HEK293 (cell line): ENCODE results near the gene STAP2.

ENCODE experiments used
- CTCF ChIA-PET: fragments of 350-600 bp; formaldehyde crosslinking; extraction: SDS; loops from one replicate; lab custom pipeline; 2021; ENCODE audit warnings: antibody characterized with exemption; lab: Yijun Ruan, JAX
- POLR2A ChIA-PET: fragments of 300-600 bp; formaldehyde crosslinking; extraction: SDS; loops from one replicate; lab custom pipeline; 2020; ENCODE audit warnings: antibody characterized with exemption, inconsistent platforms; lab: Yijun Ruan, JAX
- H3K27ac ChIP-seq: fragments of 200-500 bp; sonication (Bioruptor generic); 2 replicates; pipeline ENCODE4 v1.5.1; 2014; ENCODE audit warnings: low read depth, low read length, control low read depth, inconsistent platforms; ENCODE audit errors: extremely low read depth
- H3K36me3 ChIP-seq, 2 experiments: fragments of 200-500 bp in 1 of 2; sonication (Bioruptor generic) in 1 of 2; 1 replicate in 1 of 2; 2 replicates in 1 of 2; pipeline ENCODE4 v1.5.1; 2014 to 2017; ENCODE audit warnings: inconsistent platforms in 2 of 2, low read length in 2 of 2; ENCODE audit not compliant: control insufficient read depth in 2 of 2, insufficient read depth in 1 of 2
- H3K4me1 ChIP-seq: fragments of 200-500 bp; sonication (Bioruptor generic); 2 replicates; pipeline ENCODE4 v1.5.1; 2014; ENCODE audit warnings: mild to moderate bottlenecking, low read length, inconsistent platforms; ENCODE audit not compliant: control insufficient read depth, insufficient read depth
- H3K4me3 ChIP-seq: 2 replicates; pipeline ENCODE4 v1.5.1; 2011; ENCODE audit warnings: low read depth, mild to moderate bottlenecking, control low read depth, low read length, moderate library complexity
- H3K9me3 ChIP-seq: fragments of 200-500 bp; sonication (Bioruptor generic); 2 replicates; pipeline ENCODE4 v1.5.1; 2014; ENCODE audit warnings: low read depth, low read length, inconsistent platforms; ENCODE audit not compliant: control insufficient read depth, insufficient read depth
- GFI1B ChIP-seq: fragments of 450-650 bp; formaldehyde crosslinking; IDR thresholded peaks from 2 replicates; pipeline ENCODE4 v1.5.1; 2016; ENCODE audit warnings: missing biosample characterization, missing genetic modification characterization
- GLI2 ChIP-seq: fragments of 450-650 bp; formaldehyde crosslinking; IDR thresholded peaks from 2 replicates; pipeline ENCODE4; 2017; ENCODE audit warnings: missing biosample characterization, missing genetic modification characterization, low read depth, borderline replicate concordance
- GLIS1 ChIP-seq: fragments of 450-650 bp; formaldehyde crosslinking; IDR thresholded peaks from 2 replicates; pipeline ENCODE4 v1.5.1; 2016; ENCODE audit warnings: missing biosample characterization, missing genetic modification characterization
- GLIS2 ChIP-seq: fragments of 450-650 bp; formaldehyde crosslinking; IDR thresholded peaks from 2 replicates; pipeline ENCODE4 v1.5.1; 2016; ENCODE audit warnings: missing biosample characterization, missing genetic modification characterization
- HIC1 ChIP-seq: fragments of 450-650 bp; formaldehyde crosslinking; IDR thresholded peaks from 2 replicates; pipeline ENCODE4 v1.5.1; 2016; ENCODE audit warnings: missing biosample characterization, missing genetic modification characterization
- ZBTB21 ChIP-seq: fragments of 450-650 bp; formaldehyde crosslinking; IDR thresholded peaks from 2 replicates; pipeline ENCODE4 v1.5.1; 2017; ENCODE audit warnings: missing biosample characterization, missing genetic modification characterization
- ZFP3 ChIP-seq: fragments of 450-650 bp; formaldehyde crosslinking; IDR thresholded peaks from 2 replicates; pipeline ENCODE4 v1.5.1; 2016; ENCODE audit warnings: low read depth, missing biosample characterization, missing genetic modification characterization
- ZFP41 ChIP-seq: fragments of 450-650 bp; formaldehyde crosslinking; IDR thresholded peaks from 2 replicates; pipeline ENCODE4 v1.5.1; 2016; ENCODE audit warnings: missing biosample characterization, missing genetic modification characterization, borderline replicate concordance
- ZIC2 ChIP-seq: fragments of 450-650 bp; formaldehyde crosslinking; IDR thresholded peaks from 2 replicates; pipeline ENCODE4 v1.5.1; 2016; ENCODE audit warnings: missing biosample characterization, missing genetic modification characterization
- ZNF121 ChIP-seq: fragments of 450-650 bp; formaldehyde crosslinking; IDR thresholded peaks from 2 replicates; pipeline ENCODE4 v1.5.1; 2016; ENCODE audit warnings: missing biosample characterization, missing genetic modification characterization
- ZNF311 ChIP-seq: fragments of 450-650 bp; formaldehyde crosslinking; IDR thresholded peaks from 2 replicates; pipeline ENCODE4 v1.5.1; 2017; ENCODE audit warnings: missing biosample characterization, missing genetic modification characterization, borderline replicate concordance
- TF ChIP-seq, protein P1 (sequence below): fragments of 450-650 bp; formaldehyde crosslinking; conservative IDR thresholded peaks from 2 replicates; pipeline ENCODE4 v1.5.1; 2016; ENCODE audit warnings: low read depth, missing biosample characterization, missing genetic modification characterization
- TF ChIP-seq, protein P2 (sequence below): fragments of 450-650 bp; formaldehyde crosslinking; IDR thresholded peaks from 2 replicates; pipeline ENCODE4 v1.5.1; 2016; ENCODE audit warnings: missing biosample characterization, missing genetic modification characterization, borderline replicate concordance
- TF ChIP-seq, protein P3 (sequence below): fragments of 450-650 bp; formaldehyde crosslinking; IDR thresholded peaks from 2 replicates; pipeline ENCODE4 v1.5.1; 2016; ENCODE audit warnings: missing biosample characterization, missing genetic modification characterization

The STAP2 gene

GRCh38 chr19:4358709-4359626 is 20.3 kb upstream of the STAP2 start:
- TF ChIP-seq ZIC2 (tag by site-specific recombination), result peak; percentile 41; the same call in 1 of the 2 replicates
- TF ChIP-seq GLI2 (tag by site-specific recombination), result no peak
- no peak for TF ChIP-seq ZNF311 (tag by site-specific recombination)
- TF ChIP-seq GLIS1, result peak; percentile 37; the same call in 1 of the 2 replicates
- TF ChIP-seq, protein P1, sequence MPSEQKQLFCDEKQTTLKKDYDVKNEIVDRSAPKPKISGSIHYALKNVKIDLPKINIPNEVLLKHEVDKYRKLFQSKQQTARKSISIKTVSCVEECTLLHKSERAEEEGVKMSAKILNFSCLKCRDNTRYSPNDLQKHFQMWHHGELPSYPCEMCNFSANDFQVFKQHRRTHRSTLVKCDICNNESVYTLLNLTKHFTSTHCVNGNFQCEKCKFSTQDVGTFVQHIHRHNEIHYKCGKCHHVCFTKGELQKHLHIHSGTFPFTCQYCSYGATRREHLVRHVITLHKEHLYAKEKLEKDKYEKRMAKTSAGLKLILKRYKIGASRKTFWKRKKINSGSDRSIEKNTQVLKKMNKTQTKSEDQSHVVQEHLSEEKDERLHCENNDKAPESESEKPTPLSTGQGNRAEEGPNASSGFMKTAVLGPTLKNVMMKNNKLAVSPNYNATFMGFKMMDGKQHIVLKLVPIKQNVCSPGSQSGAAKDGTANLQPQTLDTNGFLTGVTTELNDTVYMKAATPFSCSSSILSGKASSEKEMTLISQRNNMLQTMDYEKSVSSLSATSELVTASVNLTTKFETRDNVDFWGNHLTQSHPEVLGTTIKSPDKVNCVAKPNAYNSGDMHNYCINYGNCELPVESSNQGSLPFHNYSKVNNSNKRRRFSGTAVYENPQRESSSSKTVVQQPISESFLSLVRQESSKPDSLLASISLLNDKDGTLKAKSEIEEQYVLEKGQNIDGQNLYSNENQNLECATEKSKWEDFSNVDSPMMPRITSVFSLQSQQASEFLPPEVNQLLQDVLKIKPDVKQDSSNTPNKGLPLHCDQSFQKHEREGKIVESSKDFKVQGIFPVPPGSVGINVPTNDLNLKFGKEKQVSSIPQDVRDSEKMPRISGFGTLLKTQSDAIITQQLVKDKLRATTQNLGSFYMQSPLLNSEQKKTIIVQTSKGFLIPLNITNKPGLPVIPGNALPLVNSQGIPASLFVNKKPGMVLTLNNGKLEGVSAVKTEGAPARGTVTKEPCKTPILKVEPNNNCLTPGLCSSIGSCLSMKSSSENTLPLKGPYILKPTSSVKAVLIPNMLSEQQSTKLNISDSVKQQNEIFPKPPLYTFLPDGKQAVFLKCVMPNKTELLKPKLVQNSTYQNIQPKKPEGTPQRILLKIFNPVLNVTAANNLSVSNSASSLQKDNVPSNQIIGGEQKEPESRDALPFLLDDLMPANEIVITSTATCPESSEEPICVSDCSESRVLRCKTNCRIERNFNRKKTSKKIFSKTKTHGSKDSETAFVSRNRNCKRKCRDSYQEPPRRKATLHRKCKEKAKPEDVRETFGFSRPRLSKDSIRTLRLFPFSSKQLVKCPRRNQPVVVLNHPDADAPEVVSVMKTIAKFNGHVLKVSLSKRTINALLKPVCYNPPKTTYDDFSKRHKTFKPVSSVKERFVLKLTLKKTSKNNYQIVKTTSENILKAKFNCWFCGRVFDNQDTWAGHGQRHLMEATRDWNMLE (tag by site-specific recombination), result no peak
- peak; percentile 43; the same call in 1 of the 2 replicates for TF ChIP-seq ZNF121
- TF ChIP-seq GLIS2 (tag by site-specific recombination), result 0 out of 2 replicates have a peak, but pooled peaks have one; percentile 32
- Histone ChIP-seq H3K36me3 (peaks cover 3 to 64% of the 10 kb centered on the region in 2 experiments; a peak in 2 of 3 replicates), H3K4me1 (no peaks in the 10 kb centered on the region), H3K4me3 (no peak overlapping the region), H3K9me3 (no peaks in the 10 kb centered on the region), H3K27ac (no peak overlapping the region)
- ChIA-PET CTCF (interaction anchor here (0.7 to 3.7 kb wide), 7 partner anchors 14 to 92 kb away, joined by 3 to 13 read pairs (median 4); partner anchors contain the start of gene SH3GL1), POLR2A (interaction anchor here (0.6 to 1.9 kb wide), 4 partner anchors 16 to 1360 kb away, joined by 3 to 12 read pairs (median 5); partner anchors contain the start of genes CHAF1A and MPND)

DNA sequence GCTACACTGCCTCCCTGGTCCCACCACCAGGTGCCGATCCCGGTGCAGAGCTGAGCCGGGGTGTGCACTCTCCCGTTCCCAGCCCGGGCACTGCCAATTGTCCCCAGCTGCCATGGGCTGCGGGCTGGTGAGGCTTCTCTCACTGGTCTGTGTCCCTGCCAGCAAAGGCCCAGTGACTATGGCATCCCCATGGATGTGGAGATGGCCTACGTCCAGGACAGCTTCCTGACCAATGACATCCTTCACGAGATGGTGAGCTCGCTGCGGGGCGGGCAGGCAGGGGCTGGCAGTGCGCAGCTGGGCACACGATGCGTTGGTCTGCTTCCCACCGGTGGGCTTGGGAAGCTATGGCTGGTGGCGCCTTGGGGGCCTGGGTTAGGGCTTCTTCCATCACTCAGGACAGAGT is 19.3 kb upstream of the STAP2 start:
- POLR2A ChIA-PET, result interaction anchor here (1.9 kb wide), 2 partner anchors 15 to 91 kb away, joined by 6 to 12 read pairs; partner anchors contain the start of gene MPND
- Histone ChIP-seq H3K36me3 (peaks cover 3 to 60% of the 10 kb centered on the region in 2 experiments; a peak in 2 of 3 replicates), H3K9me3 (no peaks in the 10 kb centered on the region), H3K4me1 (no peaks in the 10 kb centered on the region), H3K4me3 (no peak overlapping the region), H3K27ac (no peak overlapping the region)
- CTCF ChIA-PET, result interaction anchor here (1.1 to 3.7 kb wide), 3 partner anchors 18 to 91 kb away, joined by 3 to 13 read pairs (median 4); no protein-coding TSS in a partner anchor
- TF ChIP-seq ZFP41 (tag by site-specific recombination) (no peak), HIC1 (tag by site-specific recombination) (peak; percentile 59), ZFP3 (no peak), ZBTB21 (tag by site-specific recombination) (no peak), GFI1B (tag by site-specific recombination) (no peak)
- TF ChIP-seq, protein P2, sequence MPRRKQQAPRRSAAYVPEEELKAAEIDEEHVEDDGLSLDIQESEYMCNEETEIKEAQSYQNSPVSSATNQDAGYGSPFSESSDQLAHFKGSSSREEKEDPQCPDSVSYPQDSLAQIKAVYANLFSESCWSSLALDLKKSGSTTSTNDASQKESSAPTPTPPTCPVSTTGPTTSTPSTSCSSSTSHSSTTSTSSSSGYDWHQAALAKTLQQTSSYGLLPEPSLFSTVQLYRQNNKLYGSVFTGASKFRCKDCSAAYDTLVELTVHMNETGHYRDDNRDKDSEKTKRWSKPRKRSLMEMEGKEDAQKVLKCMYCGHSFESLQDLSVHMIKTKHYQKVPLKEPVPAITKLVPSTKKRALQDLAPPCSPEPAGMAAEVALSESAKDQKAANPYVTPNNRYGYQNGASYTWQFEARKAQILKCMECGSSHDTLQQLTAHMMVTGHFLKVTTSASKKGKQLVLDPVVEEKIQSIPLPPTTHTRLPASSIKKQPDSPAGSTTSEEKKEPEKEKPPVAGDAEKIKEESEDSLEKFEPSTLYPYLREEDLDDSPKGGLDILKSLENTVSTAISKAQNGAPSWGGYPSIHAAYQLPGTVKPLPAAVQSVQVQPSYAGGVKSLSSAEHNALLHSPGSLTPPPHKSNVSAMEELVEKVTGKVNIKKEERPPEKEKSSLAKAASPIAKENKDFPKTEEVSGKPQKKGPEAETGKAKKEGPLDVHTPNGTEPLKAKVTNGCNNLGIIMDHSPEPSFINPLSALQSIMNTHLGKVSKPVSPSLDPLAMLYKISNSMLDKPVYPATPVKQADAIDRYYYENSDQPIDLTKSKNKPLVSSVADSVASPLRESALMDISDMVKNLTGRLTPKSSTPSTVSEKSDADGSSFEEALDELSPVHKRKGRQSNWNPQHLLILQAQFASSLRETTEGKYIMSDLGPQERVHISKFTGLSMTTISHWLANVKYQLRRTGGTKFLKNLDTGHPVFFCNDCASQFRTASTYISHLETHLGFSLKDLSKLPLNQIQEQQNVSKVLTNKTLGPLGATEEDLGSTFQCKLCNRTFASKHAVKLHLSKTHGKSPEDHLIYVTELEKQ (tag by site-specific recombination), result no peak
- TF ChIP-seq, protein P3, sequence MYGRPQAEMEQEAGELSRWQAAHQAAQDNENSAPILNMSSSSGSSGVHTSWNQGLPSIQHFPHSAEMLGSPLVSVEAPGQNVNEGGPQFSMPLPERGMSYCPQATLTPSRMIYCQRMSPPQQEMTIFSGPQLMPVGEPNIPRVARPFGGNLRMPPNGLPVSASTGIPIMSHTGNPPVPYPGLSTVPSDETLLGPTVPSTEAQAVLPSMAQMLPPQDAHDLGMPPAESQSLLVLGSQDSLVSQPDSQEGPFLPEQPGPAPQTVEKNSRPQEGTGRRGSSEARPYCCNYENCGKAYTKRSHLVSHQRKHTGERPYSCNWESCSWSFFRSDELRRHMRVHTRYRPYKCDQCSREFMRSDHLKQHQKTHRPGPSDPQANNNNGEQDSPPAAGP (tag by site-specific recombination), result no peak
